GM11168 (cell line): ENCODE results near the gene TUSC1.
"Not testable (repeated sequence)": the region's sequence is repeated elsewhere in the genome, so short reads cannot be mapped to it uniquely, and the experiment has no call there.

ENCODE experiments used
- in situ Hi-C: fragments of 300-500 bp; cut with MboI; formaldehyde crosslinking; loops from one replicate; pipeline ENCODE4 v1.12.0; 2022; ENCODE audit warnings: low sequenced_read_pairs; ENCODE audit not compliant: unreplicated experiment

The TUSC1 gene

GRCh38 chr9:25678147-25678666, at the start of gene TUSC1:
TSS of gene TUSC1 (minus strand) at chr9:25678444. CDS start at chr9:25678312, 132 bp downstream.
- in situ Hi-C loops: no loop called here

- in situ Hi-C loops: no loop called here
Observed at GRCh38 chr9:25726871-25727410, 48.7 kb upstream of the TUSC1 start.

GRCh38 chr9:25724424-25724823, 46.2 kb upstream of the TUSC1 start:
- in situ Hi-C loops: no loop called here

DNA sequence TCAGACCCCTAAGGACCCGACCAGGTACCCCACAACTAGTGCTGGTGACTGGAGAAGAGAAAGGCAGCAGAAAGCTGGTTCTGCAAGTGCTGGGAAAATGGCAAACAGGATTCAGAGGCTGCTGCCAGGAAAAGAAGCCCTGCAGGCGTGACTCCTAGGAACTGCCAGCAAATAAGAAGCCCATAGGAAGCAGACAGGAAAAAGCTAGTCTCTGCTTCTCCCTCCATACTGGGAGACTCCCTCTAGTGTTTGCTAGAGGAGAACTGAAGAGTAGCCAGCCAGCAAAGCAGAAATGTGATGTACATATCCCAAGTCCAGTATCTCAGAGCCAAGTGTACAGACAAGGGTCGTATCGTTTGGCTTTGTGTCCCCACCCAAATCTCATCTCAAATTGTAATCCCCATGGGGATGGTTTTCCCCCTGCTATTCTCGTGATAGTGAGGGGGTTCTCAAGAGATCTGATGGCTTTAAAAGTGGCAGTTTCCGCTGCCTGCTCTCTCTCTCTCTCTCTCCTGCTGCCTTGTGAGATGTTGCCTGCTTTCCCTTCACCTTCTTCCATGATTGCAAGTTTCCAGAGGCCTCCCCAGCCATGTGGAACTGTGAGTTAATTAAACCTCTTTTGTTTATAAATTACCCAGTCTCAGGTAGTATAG, 38.1 kb upstream of the TUSC1 start:
- in situ Hi-C loops: no loop called here

DNA sequence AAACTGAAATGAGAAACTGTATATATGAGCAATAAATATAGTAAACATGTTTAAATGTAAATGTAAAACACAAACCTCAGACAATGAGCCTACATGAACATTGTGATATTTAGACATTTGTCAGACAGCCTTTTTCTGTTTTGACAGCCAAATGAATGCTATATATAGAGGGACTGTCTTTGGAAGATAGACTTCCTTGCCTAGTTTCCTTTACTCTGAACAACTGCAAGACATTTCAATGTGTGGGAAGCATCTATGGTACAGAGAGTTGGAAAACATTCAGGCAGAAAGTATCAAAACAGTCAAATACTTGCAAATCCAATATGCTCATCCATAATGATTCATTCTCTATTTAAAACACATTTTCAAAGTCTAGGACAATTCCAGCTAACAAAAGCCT, 31.7 kb upstream of the TUSC1 start:
- in situ Hi-C loops: no loop called here

- in situ Hi-C loops: no loop called here
Observed at GRCh38 chr9:25704800-25705199, 26.6 kb upstream of the TUSC1 start.

GRCh38 chr9:25703701-25704357, 25.6 kb upstream of the TUSC1 start:
- in situ Hi-C loops: no loop called here

- in situ Hi-C loops: no loop called here
Observed at GRCh38 chr9:25702536-25702935, 24.3 kb upstream of the TUSC1 start.

GRCh38 chr9:25700899-25701298, 22.7 kb upstream of the TUSC1 start:
- in situ Hi-C loops: not testable (repeated sequence)

DNA sequence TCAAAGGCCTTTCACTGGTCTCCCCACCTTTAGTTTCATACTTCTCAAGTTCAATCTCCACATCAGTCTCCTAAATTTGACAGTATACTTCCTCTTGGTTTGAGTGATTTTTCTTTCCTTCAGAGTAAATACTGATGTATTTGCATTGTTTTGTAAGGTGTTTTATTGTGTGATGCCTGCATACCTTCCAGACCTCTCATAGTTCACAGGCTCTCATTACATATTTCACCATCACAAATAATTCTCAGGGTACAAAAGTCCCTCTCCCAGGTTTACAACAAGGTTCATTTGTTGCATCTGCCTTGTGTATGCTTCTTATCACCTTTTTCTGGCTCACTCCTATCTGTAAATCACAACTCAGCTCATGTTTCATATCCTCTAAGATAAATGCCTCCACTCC, 22.2 kb upstream of the TUSC1 start:
- in situ Hi-C loops: no loop called here

GRCh38 chr9:25691786-25692185, 13.5 kb upstream of the TUSC1 start:
- in situ Hi-C loops: no loop called here

GRCh38 chr9:25684321-25684720, 6.1 kb upstream of the TUSC1 start:
- in situ Hi-C loops: no loop called here

DNA sequence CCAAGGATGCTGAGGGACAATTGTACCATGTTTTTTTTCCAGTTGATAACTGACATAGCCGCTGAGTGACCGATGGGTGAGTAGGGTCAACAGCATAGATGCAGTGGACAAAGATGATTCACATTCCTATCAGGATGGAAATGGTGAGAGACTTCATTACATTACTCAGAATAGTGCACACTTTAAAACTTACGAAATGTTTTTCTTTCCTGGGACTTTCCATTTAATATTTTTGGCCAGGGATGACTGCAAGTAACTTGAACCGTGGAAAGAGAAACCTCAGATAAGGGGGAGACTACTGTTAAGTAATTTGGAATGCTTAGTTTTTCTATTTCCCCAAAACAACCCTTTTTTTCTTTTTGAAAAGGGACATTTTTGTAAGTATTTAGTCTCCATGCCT, 3.0 kb upstream of the TUSC1 start:
- in situ Hi-C loops: no loop called here

GRCh38 chr9:25678846-25679360, 659 bp upstream of the TUSC1 start:
- in situ Hi-C loops: no loop called here

DNA sequence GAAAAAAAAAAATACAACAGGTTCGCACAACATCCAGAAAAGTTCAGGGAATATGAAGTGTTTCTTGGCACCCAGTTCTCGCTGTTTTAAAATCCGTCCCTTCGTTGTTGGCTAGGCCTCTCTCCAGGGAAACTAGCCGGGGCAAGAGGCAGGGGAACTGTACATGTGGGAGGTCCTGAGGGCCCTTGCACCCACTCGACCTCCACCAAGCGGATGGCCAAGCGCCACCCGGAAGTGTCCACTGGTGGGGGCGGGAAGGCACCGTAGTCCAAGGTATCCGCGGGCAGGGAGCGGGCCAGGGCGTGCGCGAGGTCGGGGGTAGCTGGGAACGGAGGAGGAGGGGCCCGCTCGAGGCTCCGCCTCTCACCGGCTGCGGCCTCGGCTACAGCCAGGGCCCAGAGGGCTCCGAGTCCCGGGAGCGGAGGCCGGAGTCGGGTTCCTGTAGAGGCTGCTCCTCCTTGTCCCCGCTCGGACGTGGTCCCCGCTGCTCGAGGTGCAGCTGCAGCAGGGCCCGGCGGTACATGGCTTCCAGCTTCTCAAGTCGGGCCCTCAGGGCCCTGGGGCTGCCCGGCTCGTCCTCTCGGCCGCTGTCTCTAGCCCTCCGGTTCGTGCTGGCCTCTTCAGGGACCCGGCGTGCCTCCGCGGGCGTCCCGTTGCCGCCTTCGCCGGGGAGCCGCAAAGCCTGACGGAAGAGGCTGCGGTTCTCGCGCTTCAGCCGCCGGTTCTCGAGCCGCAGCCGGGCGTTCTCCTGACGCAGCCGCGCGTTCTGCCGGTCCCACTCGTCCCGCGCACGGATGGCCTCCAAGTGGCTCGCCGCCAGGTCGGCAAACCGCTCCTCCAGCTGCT, 720 bp downstream of the TUSC1 start:
- in situ Hi-C loops: no loop called here

GRCh38 chr9:25675858-25676257, 2.4 kb downstream of the TUSC1 start:
- in situ Hi-C loops: not testable (repeated sequence)

- in situ Hi-C loops: no loop called here
Observed at GRCh38 chr9:25658571-25658970, 19.7 kb downstream of the TUSC1 start.

GRCh38 chr9:25654417-25654816, 23.8 kb downstream of the TUSC1 start:
- in situ Hi-C loops: no loop called here

- in situ Hi-C loops: no loop called here
Observed at GRCh38 chr9:25648116-25648515, 30.1 kb downstream of the TUSC1 start.

GRCh38 chr9:25636026-25636425, 42.2 kb downstream of the TUSC1 start:
- in situ Hi-C loops: no loop called here
